Activated naive CD4-positive, alpha-beta T cell treated with anti-CD3 and anti-CD28 coated beads, Interleukin-2, amount 50 U/mL, for 24 hours (primary cell): ENCODE measurements around the gene CCDC149.

Source experiments
- H3K27ac Mint-ChIP-seq: one replicate; pipeline ENCODE4 v1.8.0; 2021; ENCODE audit warnings: mild to moderate bottlenecking, mixed read lengths
- H3K27me3 Mint-ChIP-seq: one replicate; pipeline ENCODE4 v1.8.0; 2021; ENCODE audit warnings: mixed read lengths
- H3K36me3 Mint-ChIP-seq: one replicate; pipeline ENCODE4 v1.8.0; 2021; ENCODE audit warnings: mixed read lengths
- H3K4me1 Mint-ChIP-seq: one replicate; pipeline ENCODE4 v1.8.0; 2021; ENCODE audit warnings: mixed read lengths
- H3K4me3 Mint-ChIP-seq: one replicate; pipeline ENCODE4 v1.8.0; 2021; ENCODE audit warnings: mild to moderate bottlenecking, mixed read lengths
- H3K9me3 Mint-ChIP-seq: one replicate; pipeline ENCODE4 v1.8.0; 2021; ENCODE audit warnings: mixed read lengths

The CCDC149 gene

GRCh38 chr4:24845902-24846301 lies 66.9 kb downstream of the CCDC149 start:
- Mint-ChIP-seq H3K27ac (no peak overlapping the region), H3K4me1 (no peaks in the 10 kb centered on the region)

GRCh38 chr4:24845132-24845531 lies 67.7 kb downstream of the CCDC149 start:
- no peak overlapping the region for H3K27ac Mint-ChIP-seq
- peaks cover 1% of the 10 kb centered on the region for H3K27me3 Mint-ChIP-seq
- no peaks in the 10 kb centered on the region for H3K4me1 Mint-ChIP-seq
- H3K36me3 Mint-ChIP-seq, result no peaks in the 10 kb centered on the region
- H3K4me3 Mint-ChIP-seq, result no peak overlapping the region
- H3K9me3 Mint-ChIP-seq, result no peaks in the 10 kb centered on the region

More at GRCh38 chr4:24845902-24846301, 66.9 kb downstream of the CCDC149 start:
- Mint-ChIP-seq H3K27me3 (peaks cover 1% of the 10 kb centered on the region), H3K4me3 (no peak overlapping the region), H3K9me3 (no peaks in the 10 kb centered on the region), H3K36me3 (no peaks in the 10 kb centered on the region)

GRCh38 chr4:24843096-24843495 lies 69.7 kb downstream of the CCDC149 start:
- Mint-ChIP-seq H3K9me3 (no peaks in the 10 kb centered on the region), H3K27ac (no peak overlapping the region), H3K36me3 (no peaks in the 10 kb centered on the region), H3K4me3 (no peak overlapping the region), H3K4me1 (no peaks in the 10 kb centered on the region), H3K27me3 (peaks cover 1% of the 10 kb centered on the region)

GRCh38 chr4:24842356-24842755 lies 70.5 kb downstream of the CCDC149 start:
- H3K9me3 Mint-ChIP-seq, result no peaks in the 10 kb centered on the region
- H3K27ac Mint-ChIP-seq, result no peak overlapping the region

GRCh38 chr4:24840826-24841543 lies 71.9 kb downstream of the CCDC149 start:
- no peaks in the 10 kb centered on the region for H3K36me3 Mint-ChIP-seq
- H3K27ac Mint-ChIP-seq, result no peak overlapping the region
- peaks cover 1% of the 10 kb centered on the region for H3K27me3 Mint-ChIP-seq
- no peak overlapping the region for H3K4me3 Mint-ChIP-seq
- no peaks in the 10 kb centered on the region for H3K4me1 Mint-ChIP-seq
- no peaks in the 10 kb centered on the region for H3K9me3 Mint-ChIP-seq

More at GRCh38 chr4:24842356-24842755, 70.5 kb downstream of the CCDC149 start:
- Mint-ChIP-seq H3K4me3 (no peak overlapping the region), H3K4me1 (no peaks in the 10 kb centered on the region), H3K36me3 (no peaks in the 10 kb centered on the region), H3K27me3 (peaks cover 1% of the 10 kb centered on the region)

- Mint-ChIP-seq H3K4me3 (no peak overlapping the region), H3K9me3 (no peaks in the 10 kb centered on the region), H3K27me3 (peaks cover 1% of the 10 kb centered on the region), H3K36me3 (no peaks in the 10 kb centered on the region), H3K27ac (no peak overlapping the region), H3K4me1 (no peaks in the 10 kb centered on the region)
These were observed 72.5 kb downstream of the CCDC149 start for GRCh38 chr4:24840362-24840761.

GRCh38 chr4:24837781-24838180 lies 75.1 kb downstream of the CCDC149 start:
- Mint-ChIP-seq H3K27ac (no peak overlapping the region), H3K27me3 (peaks cover 1% of the 10 kb centered on the region), H3K9me3 (no peaks in the 10 kb centered on the region), H3K36me3 (no peaks in the 10 kb centered on the region), H3K4me1 (no peaks in the 10 kb centered on the region), H3K4me3 (no peak overlapping the region)

GRCh38 chr4:24837336-24837735 lies 75.5 kb downstream of the CCDC149 start:
- Mint-ChIP-seq H3K4me1 (no peaks in the 10 kb centered on the region), H3K27ac (no peak overlapping the region), H3K27me3 (peaks cover 1% of the 10 kb centered on the region), H3K9me3 (no peaks in the 10 kb centered on the region), H3K36me3 (no peaks in the 10 kb centered on the region), H3K4me3 (no peak overlapping the region)

- Mint-ChIP-seq H3K36me3 (no peaks in the 10 kb centered on the region), H3K27ac (no peak overlapping the region), H3K9me3 (no peaks in the 10 kb centered on the region), H3K4me1 (no peaks in the 10 kb centered on the region), H3K27me3 (peaks cover 1% of the 10 kb centered on the region), H3K4me3 (no peak overlapping the region)
These were observed 76.1 kb downstream of the CCDC149 start for GRCh38 chr4:24836661-24837242.

GRCh38 chr4:24835696-24836095 lies 77.1 kb downstream of the CCDC149 start:
- H3K27ac Mint-ChIP-seq, result no peak overlapping the region
- no peaks in the 10 kb centered on the region for H3K9me3 Mint-ChIP-seq
- H3K36me3 Mint-ChIP-seq, result no peaks in the 10 kb centered on the region
- peaks cover 1% of the 10 kb centered on the region for H3K27me3 Mint-ChIP-seq
- H3K4me3 Mint-ChIP-seq, result no peak overlapping the region
- H3K4me1 Mint-ChIP-seq, result no peaks in the 10 kb centered on the region

GRCh38 chr4:24831637-24832036 lies 81.2 kb downstream of the CCDC149 start:
- H3K36me3 Mint-ChIP-seq, result no peaks in the 10 kb centered on the region
- no peaks in the 10 kb centered on the region for H3K9me3 Mint-ChIP-seq
- H3K4me3 Mint-ChIP-seq, result no peak overlapping the region
- H3K4me1 Mint-ChIP-seq, result no peaks in the 10 kb centered on the region
- peaks cover 4% of the 10 kb centered on the region for H3K27me3 Mint-ChIP-seq
- H3K27ac Mint-ChIP-seq, result no peak overlapping the region

- no peak overlapping the region for H3K27ac Mint-ChIP-seq
- H3K27me3 Mint-ChIP-seq, result peaks cover 4% of the 10 kb centered on the region
- H3K4me3 Mint-ChIP-seq, result no peak overlapping the region
- H3K36me3 Mint-ChIP-seq, result no peaks in the 10 kb centered on the region
- H3K9me3 Mint-ChIP-seq, result no peaks in the 10 kb centered on the region
- H3K4me1 Mint-ChIP-seq, result no peaks in the 10 kb centered on the region
These were observed 88.1 kb downstream of the CCDC149 start for GRCh38 chr4:24824720-24825119.

- Mint-ChIP-seq H3K9me3 (no peaks in the 10 kb centered on the region), H3K27ac (no peak overlapping the region), H3K27me3 (no peaks in the 10 kb centered on the region), H3K4me3 (no peak overlapping the region), H3K4me1 (no peaks in the 10 kb centered on the region), H3K36me3 (no peaks in the 10 kb centered on the region)
These were observed 92.3 kb downstream of the CCDC149 start for GRCh38 chr4:24820541-24820940.

GRCh38 chr4:24816797-24817196 lies 96.0 kb downstream of the CCDC149 start:
- Mint-ChIP-seq H3K4me1 (no peaks in the 10 kb centered on the region), H3K27me3 (peaks cover 1% of the 10 kb centered on the region), H3K9me3 (peaks cover 7% of the 10 kb centered on the region), H3K4me3 (no peak overlapping the region), H3K27ac (no peak overlapping the region), H3K36me3 (no peaks in the 10 kb centered on the region)

GRCh38 chr4:24813732-24814131 lies 99.1 kb downstream of the CCDC149 start:
- no peak overlapping the region for H3K27ac Mint-ChIP-seq
- no peaks in the 10 kb centered on the region for H3K4me1 Mint-ChIP-seq
- no peaks in the 10 kb centered on the region for H3K36me3 Mint-ChIP-seq
- peaks cover 1% of the 10 kb centered on the region for H3K27me3 Mint-ChIP-seq
- peaks cover 7% of the 10 kb centered on the region for H3K9me3 Mint-ChIP-seq
- H3K4me3 Mint-ChIP-seq, result no peak overlapping the region

GRCh38 chr4:24810871-24811631 lies 101.8 kb downstream of the CCDC149 start:
- no peaks in the 10 kb centered on the region for H3K36me3 Mint-ChIP-seq
- H3K4me1 Mint-ChIP-seq, result no peaks in the 10 kb centered on the region
- no peak overlapping the region for H3K27ac Mint-ChIP-seq
- peaks cover 7% of the 10 kb centered on the region for H3K9me3 Mint-ChIP-seq
- H3K4me3 Mint-ChIP-seq, result no peak overlapping the region
- peaks cover 1% of the 10 kb centered on the region for H3K27me3 Mint-ChIP-seq
